HG02798 (cell line): ENCODE data around the gene CEPT1.

Experiments used
- ATAC-seq: cut with Tn5 transposase; IDR thresholded peaks from one replicate; pipeline ENCODE4 v1.9.1; 2021; ENCODE audit warnings: mild to moderate bottlenecking; ENCODE audit not compliant: unreplicated experiment, poor library complexity

The CEPT1 gene

DNA sequence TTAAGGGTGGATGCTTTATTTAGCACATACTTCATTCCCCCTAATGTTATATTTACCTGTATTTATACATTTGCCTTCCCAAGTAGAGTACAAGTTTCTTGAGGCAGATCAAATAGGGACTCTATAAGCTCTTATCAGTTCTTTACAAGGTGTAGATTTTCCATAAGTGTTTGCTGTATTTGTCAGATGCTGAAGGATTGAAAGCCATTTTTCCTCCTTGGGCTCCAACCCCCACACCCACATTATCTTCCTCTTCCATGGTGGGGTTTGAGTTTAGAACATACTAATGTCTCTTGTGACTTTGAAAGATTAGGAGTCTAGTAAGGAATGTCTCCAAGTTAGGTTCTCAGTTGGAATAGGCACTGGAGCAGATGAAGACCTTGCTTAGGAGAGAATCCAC, 85.1 kb downstream of the CEPT1 start:
- no peak for ATAC-seq

DNA sequence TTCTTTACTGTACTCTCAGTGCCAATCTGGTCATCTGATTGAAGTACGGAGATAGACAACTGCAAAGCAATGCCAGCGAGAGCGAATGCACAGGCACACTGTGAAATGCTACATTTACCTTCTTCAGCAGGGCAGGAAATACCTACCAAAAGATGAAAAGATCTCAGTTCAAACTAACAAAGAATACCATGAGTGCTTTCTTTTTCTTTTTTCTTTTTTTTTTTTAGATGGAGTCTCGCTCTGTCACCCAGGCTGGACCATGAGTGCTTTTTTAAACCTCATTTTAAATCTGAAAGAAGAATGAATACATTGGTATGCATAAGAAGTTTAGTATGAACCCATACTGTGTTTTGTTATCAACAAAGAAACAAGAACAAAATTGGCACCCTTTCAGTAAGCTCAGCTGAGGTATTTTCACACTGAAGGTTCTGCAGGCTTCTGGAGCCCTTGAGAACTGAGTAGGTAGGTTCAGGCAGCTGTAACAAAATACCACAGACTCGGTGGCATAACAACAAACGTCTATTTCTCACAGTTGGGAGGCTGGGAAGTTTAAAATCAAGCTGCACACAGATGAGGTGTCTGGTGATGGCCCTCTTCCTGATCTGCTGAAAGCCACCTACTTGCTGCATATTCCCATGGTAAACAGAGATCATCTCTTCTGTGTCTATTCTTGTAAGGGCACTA, 85.8 kb downstream of the CEPT1 start:
- no peak for ATAC-seq

DNA sequence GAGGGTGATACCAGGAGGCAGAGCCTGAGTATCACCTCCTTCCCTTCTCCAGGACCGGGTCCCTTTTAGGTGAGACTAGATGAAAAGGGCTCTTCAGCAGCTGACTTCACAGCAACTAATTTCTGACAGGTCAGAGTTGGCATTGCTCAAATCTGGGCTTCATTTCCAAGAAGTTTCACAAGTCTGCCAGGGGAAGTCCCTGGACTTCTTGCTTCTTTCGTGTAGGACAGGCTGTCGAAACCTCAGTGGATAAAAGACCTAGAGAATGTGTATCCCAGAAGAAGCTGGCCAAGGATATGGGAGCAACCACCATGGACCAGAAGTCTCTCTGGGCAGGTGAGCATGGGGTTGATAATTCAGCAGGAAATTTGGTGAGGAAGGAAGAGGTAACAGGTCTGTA, 87.4 kb downstream of the CEPT1 start, which contains the start of gene CHI3L2:
Gene CHI3L2, plus strand, starts transcription at position 280 of the 400 bp plus-strand sequence. Its CDS starts 17 bp downstream, at position 297.
- ATAC-seq = no peak

DNA sequence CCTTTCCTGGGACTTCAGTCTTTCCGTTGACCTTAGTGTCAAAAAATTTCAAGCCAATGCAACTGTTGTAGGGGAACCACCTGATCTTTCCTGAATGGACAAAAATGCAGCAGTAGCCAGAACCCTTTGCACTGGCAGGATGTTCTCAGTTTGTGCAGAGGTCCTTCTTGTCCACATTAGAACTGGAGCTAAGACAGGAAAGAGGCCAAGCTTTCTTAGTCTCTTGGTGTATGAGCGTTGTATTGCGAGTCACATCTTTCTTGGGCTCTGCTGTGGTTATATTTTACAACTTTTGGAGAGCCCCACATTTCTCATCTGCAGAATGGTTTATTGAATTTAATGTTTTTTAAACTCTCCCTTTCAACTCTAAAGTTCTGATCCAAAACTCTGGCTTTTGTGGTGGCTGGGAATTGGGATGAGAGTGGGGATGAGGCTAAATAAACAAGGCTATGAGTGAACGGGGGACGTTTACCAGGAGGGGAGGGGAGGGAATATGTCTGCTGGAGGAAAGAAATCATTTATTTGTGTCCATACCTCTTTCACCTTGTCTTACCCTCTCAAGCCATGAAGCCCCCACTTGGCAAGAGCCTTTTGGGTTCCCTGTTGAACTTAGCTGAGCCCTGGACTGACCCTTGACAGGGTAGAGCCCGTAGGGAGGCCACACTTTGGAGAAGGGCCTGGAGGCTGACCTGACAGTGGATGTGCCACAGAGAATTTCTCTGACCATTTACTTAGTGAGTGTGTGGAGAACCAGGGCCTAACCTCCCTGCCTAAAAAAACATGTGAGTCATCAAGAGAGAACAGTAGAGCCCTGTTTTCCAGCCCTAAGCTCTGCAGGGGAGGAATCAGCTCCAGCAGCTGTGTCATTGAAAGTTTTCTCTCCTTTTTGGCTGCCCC, 88.1 kb downstream of the CEPT1 start:
- no peak for ATAC-seq

DNA sequence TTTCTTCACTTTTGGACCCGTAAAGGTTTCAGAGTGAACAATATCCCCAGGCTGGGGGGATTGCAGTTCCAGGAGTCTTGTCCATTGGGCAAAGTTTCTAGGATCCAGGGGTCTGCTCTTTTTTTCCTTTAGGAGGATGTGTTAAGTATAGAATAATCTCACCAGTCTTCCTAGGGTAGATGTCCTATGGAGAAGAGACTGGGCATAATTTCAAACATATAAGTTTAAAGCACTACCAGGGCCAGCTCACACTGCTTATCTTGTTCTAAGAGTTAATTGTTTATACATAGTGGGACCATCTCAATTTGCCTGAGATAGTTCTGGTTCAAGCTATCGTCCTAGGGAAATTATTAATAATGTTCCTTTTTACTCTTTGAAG, 88.7 kb downstream of the CEPT1 start:
- ATAC-seq = no peak

DNA sequence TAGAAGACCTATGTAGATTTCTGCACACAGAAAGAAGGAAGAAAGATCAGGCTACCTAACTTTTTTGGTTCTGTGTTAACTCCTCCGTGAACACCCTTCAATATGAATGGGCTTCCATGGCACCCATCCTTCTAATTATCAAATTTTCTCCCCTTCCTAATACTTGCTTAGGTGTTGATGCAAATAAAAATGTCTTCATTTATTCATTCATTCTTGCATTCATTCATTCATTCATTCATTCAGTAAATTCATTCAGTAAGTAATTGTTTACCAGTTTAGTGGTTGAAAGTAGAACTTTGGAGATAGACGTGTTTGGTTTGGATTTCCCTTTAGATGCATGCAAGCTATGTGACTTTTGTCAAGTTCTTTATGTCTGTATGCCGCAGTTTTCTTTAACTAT, 92.1 kb downstream of the CEPT1 start:
- no peak for ATAC-seq

DNA sequence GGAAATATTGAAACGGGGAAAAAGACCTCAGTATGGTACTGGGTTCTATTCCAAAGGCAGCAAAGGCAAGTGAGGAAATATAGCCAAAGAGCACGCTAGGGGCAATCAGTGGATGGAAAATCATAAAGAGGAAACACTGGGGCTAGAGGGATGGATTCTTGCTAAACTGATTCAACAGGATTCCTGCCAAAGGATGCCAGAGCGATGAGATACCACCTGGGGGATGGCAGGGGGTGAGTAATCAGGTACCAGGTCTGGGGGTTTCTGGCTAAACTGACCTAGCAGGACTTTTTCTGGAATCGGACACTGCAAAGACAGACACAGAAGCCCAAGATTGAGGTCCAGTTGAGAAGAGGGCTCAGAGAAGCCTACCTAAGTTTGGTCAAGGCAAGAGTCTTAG, 94.2 kb downstream of the CEPT1 start:
- ATAC-seq = no peak
